ENCODE measurements around the gene GPALPP1. TPM values are rescaled to one million over a fixed set of nuclear protein-coding genes. Genes with fewer than 3 reads are reported as not detected.

GPALPP1 gene
- total RNA-seq, 2 experiments from 2014 or later: 18.9 to 20.8 TPM

DNA sequence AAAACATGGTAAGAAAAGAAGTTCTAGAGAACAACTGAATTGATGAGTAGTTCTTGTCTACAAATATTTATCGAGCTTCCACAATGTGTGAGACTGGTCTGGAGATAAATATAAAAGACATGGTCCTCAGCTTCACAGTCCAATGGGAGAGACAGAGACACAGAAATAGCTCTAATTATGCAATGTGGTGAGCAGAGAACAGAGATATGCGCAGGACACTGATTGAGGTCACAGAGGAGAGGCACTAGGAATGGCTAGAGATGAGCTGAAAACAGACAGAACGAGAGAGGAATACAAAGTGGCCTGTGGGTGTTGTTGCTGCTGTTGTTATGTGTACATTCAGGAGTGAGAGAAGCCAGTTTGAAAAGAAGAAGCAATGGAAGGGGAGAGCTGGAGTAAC is 53.2 kb downstream of the GPALPP1 start:
- intact Hi-C loops (cut with DNase I, micrococcal nuclease): no loop called here
- peaks cover 0 to 9% of the 10 kb centered on the region in 2 experiments for H3K27me3 ChIP-seq (ENCODE audit: control insufficient read depth in 1 of 2, insufficient read depth in 2 of 2, low read length in 2 of 2)
- ChIA-PET POLR2A (no interaction called here), CTCF (no interaction called here)
- no peaks in the 10 kb centered on the region for H3K9me3 ChIP-seq (ENCODE audit: control insufficient read depth in 1 of 2, insufficient read depth in 1 of 2, low read length in 2 of 2)
- H3K27ac ChIP-seq (ENCODE audit: low read depth in 1 of 2, low read length in 2 of 2): no peak overlapping the region
- H3K4me3 ChIP-seq (ENCODE audit: low read length): no peak overlapping the region
- H3K36me3 Mint-ChIP-seq (ENCODE audit: low read depth): no peaks in the 10 kb centered on the region
- H3K27ac Mint-ChIP-seq: no peak overlapping the region
- TF ChIP-seq, protein P1, sequence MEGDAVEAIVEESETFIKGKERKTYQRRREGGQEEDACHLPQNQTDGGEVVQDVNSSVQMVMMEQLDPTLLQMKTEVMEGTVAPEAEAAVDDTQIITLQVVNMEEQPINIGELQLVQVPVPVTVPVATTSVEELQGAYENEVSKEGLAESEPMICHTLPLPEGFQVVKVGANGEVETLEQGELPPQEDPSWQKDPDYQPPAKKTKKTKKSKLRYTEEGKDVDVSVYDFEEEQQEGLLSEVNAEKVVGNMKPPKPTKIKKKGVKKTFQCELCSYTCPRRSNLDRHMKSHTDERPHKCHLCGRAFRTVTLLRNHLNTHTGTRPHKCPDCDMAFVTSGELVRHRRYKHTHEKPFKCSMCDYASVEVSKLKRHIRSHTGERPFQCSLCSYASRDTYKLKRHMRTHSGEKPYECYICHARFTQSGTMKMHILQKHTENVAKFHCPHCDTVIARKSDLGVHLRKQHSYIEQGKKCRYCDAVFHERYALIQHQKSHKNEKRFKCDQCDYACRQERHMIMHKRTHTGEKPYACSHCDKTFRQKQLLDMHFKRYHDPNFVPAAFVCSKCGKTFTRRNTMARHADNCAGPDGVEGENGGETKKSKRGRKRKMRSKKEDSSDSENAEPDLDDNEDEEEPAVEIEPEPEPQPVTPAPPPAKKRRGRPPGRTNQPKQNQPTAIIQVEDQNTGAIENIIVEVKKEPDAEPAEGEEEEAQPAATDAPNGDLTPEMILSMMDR (IDR thresholded peaks at IDR 0.05): no peak
- H3K4me1 ChIP-seq (ENCODE audit: insufficient read depth, low read length): peaks cover 9% of the 10 kb centered on the region
- no peak for ATAC-seq (ENCODE audit: poor library complexity)
- DNase-seq: no peak
- H3K4me3 Mint-ChIP-seq: no peak overlapping the region
- peaks cover 2% of the 10 kb centered on the region for H3K36me3 ChIP-seq (ENCODE audit: insufficient read depth, low read length)
- peaks cover 6% of the 10 kb centered on the region for H3K27me3 Mint-ChIP-seq
- no peaks in the 10 kb centered on the region for H3K9me3 Mint-ChIP-seq
- H3K4me1 Mint-ChIP-seq (ENCODE audit: low read depth): peaks cover 6% of the 10 kb centered on the region

DNA sequence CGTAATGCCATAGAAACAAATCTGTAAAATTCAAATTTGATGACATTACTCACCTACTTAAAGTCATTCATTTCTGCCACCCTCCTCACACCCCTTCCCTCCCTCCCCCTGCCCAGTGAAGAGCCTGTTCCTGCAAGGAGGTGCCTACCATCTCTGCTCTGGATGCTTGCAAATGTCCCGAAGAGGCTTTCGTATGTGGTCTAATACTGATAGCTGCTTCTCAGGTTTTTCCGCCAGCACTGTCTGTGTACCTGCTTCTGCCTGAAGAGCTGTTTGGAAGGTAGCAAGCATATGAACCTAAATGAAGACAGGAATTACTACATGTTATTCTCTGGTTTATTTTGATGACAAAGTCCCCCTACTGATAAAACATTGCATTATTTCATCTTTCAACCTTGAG is 57.1 kb downstream of the GPALPP1 start:
- intact Hi-C loops (cut with DNase I, micrococcal nuclease): loop anchor here (2.0 to 5.0 kb wide), 5 partner anchors 71 to 464 kb away; no protein-coding TSS in a partner anchor
- no peak overlapping the region for H3K4me3 ChIP-seq (ENCODE audit: low read length)
- no peaks in the 10 kb centered on the region for H3K9me3 Mint-ChIP-seq
- H3K4me1 Mint-ChIP-seq (ENCODE audit: low read depth): peaks cover 6% of the 10 kb centered on the region
- ATAC-seq (ENCODE audit: poor library complexity) (no peak), DNase-seq (no peak)
- peaks cover 10% of the 10 kb centered on the region for H3K4me1 ChIP-seq (ENCODE audit: insufficient read depth, low read length)
- CTCF ChIA-PET: interaction anchor here (0.8 to 2.0 kb wide), 12 partner anchors 108 to 444 kb away, joined by 3 to 13 read pairs (median 4); partner anchors contain the start of genes COG3 and TPT1
- no peak overlapping the region for H3K27ac Mint-ChIP-seq
- POLR2A ChIA-PET: interaction anchor here (1.3 to 1.5 kb wide), 5 partner anchors 260 to 372 kb away, joined by 3 to 6 read pairs (median 4); partner anchors contain the start of gene SLC25A30
- H3K4me3 Mint-ChIP-seq: peak overlapping the region; percentile 26
- no peaks in the 10 kb centered on the region for H3K36me3 ChIP-seq (ENCODE audit: insufficient read depth, low read length)
- H3K27me3 ChIP-seq (ENCODE audit: control insufficient read depth in 1 of 2, insufficient read depth in 2 of 2, low read length in 2 of 2): peaks cover 0 to 9% of the 10 kb centered on the region in 2 experiments
- no peaks in the 10 kb centered on the region for H3K9me3 ChIP-seq (ENCODE audit: control insufficient read depth in 1 of 2, insufficient read depth in 1 of 2, low read length in 2 of 2)
- H3K36me3 Mint-ChIP-seq (ENCODE audit: low read depth): no peaks in the 10 kb centered on the region
- peaks cover 6% of the 10 kb centered on the region for H3K27me3 Mint-ChIP-seq
- TF ChIP-seq, protein P1 (IDR thresholded peaks at IDR 0.05): no peak
- H3K27ac ChIP-seq (ENCODE audit: low read depth in 1 of 2, low read length in 2 of 2): no peak overlapping the region

DNA sequence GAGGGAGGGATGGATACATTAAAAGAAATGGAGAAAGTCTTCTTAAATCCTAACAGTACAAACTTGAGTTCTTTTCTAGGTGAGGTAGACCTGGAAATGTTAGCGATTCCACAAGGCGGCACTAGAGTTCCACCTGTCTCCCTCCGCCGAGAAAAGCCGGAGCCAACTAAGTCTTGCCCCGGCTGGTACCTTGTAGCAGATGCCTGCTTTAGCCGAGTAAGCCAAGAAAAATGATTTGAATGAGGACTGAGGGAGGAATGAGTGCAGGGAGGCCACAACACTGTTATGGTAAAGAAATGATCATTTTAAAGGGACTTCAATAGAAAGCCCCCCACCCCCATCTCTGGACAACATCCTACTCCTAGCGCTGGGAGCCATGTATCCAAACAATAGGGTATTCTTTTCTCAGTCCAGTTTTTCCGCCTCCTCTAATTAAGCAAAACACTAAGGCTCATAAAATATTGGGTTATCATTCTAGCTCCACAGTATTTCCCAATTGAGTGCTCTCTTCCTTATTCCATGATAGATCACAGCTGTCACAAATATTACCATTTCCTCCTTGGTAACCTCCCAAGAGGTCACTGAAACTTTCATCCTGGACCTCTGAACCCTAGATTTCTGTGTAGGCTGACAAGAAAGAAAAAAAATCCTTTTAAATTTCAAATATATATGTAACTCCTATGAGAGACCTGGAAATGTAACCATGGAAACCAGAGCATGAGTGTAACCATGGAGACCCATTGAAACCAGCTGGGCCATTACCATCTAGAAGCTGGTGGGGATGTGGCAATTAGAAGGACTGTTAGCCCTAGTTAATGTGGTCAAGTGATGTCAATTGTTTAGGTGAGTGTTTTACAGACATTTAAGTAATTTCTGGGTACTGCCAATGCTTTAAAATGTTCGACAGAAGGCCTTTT is 58.3 kb downstream of the GPALPP1 start:
- Mint-ChIP-seq H3K9me3 (no peaks in the 10 kb centered on the region), H3K27ac (no peak overlapping the region), H3K4me1 (ENCODE audit: low read depth) (peaks cover 6% of the 10 kb centered on the region), H3K4me3 (peak overlapping the region; percentile 78), H3K27me3 (peaks cover 6% of the 10 kb centered on the region), H3K36me3 (ENCODE audit: low read depth) (no peaks in the 10 kb centered on the region)
- Histone ChIP-seq H3K36me3 (ENCODE audit: insufficient read depth, low read length) (no peaks in the 10 kb centered on the region), H3K27me3 (ENCODE audit: control insufficient read depth in 1 of 2, insufficient read depth in 2 of 2, low read length in 2 of 2) (peaks cover 0 to 9% of the 10 kb centered on the region in 2 experiments), H3K27ac (ENCODE audit: low read depth in 1 of 2, low read length in 2 of 2) (no peak overlapping the region), H3K9me3 (ENCODE audit: control insufficient read depth in 1 of 2, insufficient read depth in 1 of 2, low read length in 2 of 2) (no peaks in the 10 kb centered on the region), H3K4me1 (ENCODE audit: insufficient read depth, low read length) (peaks cover 10% of the 10 kb centered on the region), H3K4me3 (ENCODE audit: low read length) (peak overlapping the region; percentile 40)
- DNase-seq: peak; percentile 64 to 88 (median 72)
- ChIA-PET POLR2A (interaction anchor here (0.6 to 1.5 kb wide), 7 partner anchors 257 to 1167 kb away, joined by 3 to 6 read pairs (median 3); partner anchors contain the start of gene SLC25A30), CTCF (interaction anchor here (0.6 to 2.0 kb wide), 14 partner anchors 29 to 445 kb away, joined by 3 to 13 read pairs (median 4); partner anchors contain the start of gene TPT1)
- intact Hi-C loops (cut with DNase I, micrococcal nuclease): loop anchor here (1.0 to 5.0 kb wide), 8 partner anchors 70 to 463 kb away; no protein-coding TSS in a partner anchor
- TF ChIP-seq, protein P1 (IDR thresholded peaks at IDR 0.05): peak; percentile 88
- ATAC-seq (ENCODE audit: poor library complexity): peak; percentile 95
